Inflammatory macrophage (primary cell): Measurements from ENCODE around the gene NAGK.
"Not testable (repeated sequence)": the region's sequence is repeated elsewhere in the genome, so short reads cannot be mapped to it uniquely, and the experiment has no call there.

Source experiments
- DNase-seq, 2 donors: peaks; one replicate each; pipeline ENCODE4 v3.0.0-alpha.2; 2020 to 2022
- total RNA-seq, 18 experiments: gene quantifications; one replicate each; lab custom pipeline; 2026; ENCODE audit warnings: mixed read lengths in 6 of 18, inconsistent platforms in 2 of 18; lab: John Stamatoyannopoulos, UW

The NAGK gene
- total RNA-seq = 93.3 to 220 (median 148) reads per million in 18 experiments

DNA sequence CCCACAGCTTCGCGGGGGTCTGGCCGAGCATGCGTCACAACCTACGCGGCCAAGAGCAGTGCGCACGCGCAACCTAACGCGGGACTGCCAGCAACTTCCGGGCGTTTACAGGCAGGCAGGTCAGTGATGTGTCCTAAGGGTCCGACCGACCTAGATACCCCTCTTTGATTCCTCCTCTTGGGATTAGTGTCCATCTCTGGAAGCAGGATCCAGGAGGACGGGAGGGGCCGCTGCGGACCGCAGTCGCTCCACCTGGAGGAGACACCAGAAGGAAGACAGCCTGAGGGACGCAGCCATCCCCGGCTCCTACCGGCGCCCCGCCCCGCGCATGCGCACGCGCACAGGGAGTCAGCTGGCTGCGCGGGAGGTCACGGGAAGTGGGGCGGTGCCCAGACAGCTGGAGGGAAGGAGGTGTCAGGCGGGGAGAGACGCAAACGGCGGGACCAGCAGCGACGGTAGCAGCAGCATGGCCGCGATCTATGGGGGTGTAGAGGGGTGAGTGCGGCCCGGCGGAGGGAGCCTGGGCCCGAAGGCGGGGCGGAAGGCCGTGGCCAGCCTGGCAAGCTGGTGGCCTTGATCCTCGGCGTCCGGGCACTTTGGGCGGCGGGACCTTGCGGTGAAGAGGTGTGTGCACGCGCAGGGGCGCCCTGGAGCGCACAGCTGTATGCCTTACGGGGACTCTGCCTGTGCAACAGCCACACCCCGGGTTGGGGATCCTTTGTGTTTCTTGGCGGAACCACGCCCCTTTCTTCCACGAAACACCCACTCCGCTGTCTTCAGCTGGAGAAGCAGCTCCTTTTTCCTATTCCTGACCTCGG is at the start of gene NAGK:
TSS of gene NAGK (plus strand) at position 431 of the 818 bp plus-strand sequence. CDS start at position 467, 36 bp downstream.
- DNase-seq = peak; percentile 97 to 98

DNA sequence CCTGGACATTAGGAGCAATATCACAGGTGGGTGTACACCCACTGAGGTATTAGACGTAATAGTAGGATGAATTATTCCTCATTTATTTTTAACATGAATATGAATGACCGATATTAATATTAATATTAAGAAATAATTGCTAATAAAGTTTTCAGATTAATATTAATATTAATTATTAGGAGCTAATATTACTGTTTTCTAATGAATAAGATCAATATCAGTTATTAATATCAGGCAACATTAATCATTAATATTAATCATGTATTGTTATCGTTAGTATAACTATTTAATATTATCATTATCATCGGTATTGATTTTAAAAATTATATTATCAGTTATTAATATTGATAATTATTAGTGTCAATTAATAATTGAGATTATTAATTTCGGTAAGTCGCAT is 48.5 kb upstream of the NAGK start:
- DNase-seq = not testable (repeated sequence)

DNA sequence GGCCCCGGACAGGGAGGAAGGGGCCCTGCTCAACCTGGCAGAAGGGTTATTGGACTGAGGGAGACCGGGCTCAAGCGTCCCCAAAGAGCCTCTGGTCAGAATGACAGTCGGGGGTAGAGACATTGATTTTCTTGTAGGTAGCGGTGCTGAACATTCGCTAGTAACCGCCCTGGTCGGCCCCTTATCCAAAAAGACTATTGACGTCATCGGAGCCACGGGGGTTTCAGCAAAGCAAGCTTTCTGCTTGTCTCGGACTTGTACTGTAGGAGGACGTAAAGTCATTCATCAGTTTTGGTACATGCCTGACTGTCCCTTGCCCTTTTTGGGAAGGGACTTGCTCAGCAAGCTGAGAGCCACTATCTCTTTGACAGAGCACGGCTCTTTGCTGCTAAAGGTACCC is 47.1 kb upstream of the NAGK start:
- not testable (repeated sequence) for DNase-seq

DNA sequence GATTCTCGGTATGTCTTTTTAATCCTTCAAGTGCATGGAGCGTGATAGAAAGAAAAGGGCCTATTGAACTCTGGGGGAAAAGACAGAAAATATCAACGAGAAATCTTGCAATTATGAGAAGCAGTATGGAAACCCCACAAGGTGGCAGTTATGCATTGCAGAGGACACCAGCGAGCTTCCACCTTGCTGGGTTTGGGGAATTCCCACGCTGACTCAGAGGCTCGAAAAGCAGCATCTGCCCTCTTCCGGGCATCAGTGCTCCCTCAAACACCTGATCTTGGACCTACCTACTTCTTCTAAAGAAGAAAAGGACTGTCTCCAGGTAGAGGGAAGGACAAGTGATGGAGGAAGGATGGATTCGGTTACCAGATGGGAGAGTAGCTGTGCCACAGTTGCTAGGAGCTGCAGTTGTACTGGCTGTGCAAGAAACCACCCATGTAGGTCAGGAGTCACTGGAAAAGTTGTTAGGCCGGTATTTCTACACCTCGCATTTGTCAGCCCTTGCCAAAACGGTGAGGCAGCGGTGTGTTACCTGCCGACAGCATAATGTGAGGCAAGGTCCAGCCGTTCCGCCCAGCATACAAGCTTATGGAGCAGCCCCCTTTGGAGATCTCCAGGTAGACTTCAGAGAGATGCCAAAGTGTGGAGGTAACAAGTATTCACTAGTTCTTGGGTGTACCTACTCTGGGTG is 44.8 kb upstream of the NAGK start:
- peak in 1 of 2 donors; percentile 31 for DNase-seq

DNA sequence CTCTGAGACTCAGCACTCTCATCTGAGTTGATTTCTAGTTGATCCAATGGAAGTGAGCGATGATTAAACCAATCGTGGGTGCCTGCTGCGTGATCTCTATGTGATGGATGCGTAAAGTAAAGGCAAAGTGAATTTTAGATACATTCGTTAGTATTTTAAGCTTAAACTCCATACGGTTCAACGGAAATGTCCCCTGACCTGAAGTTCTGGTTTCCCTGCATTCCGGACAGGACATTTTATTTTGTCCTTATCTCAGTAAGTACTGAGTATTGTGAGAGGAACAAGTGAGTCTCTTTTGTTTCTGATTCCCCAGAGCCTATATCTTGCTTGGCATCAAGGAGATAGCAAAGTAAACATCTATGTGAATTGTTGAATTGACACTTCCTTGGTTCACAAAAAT is 32.2 kb upstream of the NAGK start:
- not testable (repeated sequence) for DNase-seq

DNA sequence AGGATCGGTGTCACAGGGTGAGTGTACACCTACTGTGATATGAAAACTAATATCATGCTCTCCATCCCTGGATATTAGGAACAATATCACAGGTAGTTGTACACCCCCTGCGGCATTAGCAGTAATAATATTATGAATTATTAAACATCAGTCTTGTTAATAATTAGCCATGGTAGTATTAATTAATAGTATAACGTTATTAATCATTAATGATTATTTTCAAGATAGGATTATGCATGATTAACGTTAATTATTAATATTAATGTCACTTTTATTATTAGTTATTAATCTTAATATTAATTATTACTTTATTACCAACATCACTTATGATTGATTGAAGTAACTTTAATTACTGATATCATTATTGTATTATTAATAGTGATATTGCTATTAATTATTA is 26.2 kb upstream of the NAGK start:
- DNase-seq = no peak

DNA sequence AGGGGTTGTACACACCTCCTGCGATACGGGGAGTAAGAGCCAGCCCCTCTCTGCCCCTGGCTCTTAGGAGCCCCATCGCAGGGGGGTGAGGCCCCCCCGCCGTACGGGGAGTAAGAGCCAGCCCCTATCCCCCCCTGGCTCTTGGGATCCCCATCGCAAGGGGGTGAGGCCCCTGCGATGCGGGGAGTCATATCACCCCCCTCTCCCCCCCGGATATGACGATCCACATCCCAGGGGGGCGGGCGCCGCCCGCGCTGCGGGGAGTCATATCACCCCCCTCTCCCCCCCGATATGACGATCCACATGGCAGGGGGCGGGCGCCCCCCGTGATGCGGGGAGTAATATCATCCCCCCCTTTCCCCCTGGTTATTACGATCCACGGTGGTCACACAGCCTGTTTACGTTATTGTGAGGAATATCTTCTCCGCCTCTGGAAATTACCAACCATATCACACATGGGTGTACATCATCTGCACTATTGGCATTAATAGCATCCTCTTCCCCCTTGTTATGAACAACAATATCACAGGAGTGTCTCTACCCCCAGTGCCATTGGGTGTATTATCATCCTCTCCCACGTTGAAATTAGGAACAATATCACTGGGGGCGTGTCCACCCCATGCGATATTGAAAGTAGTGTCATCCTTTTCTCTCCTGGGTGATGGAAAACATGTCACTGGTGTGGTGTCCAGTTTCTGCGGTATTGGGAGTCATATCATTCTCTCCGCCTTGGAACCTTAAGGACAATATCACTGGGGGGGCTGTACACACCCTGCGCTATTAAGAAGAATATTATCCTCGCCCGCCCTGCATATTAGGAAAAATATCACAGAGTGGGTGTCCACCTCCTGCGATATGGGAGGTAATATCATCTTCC is 24.7 kb upstream of the NAGK start:
- DNase-seq = no peak

DNA sequence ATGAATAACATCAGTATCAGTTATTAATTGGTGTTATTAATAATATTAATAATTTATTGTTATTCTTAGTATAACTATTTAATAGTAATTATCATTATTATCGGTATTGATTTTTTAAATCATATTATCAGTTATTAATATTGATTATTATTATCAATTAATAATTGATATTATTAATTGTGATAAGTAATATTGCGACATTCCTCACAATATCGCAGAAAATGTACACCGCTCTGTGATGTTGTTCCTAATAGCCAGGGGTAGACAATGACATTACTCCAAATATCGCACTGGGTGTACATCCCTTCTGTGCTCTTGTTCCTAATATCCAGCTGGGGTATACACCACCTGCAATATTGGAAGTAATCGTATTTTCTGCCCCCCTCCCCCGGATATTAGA is 23.3 kb upstream of the NAGK start:
- DNase-seq = no peak

DNA sequence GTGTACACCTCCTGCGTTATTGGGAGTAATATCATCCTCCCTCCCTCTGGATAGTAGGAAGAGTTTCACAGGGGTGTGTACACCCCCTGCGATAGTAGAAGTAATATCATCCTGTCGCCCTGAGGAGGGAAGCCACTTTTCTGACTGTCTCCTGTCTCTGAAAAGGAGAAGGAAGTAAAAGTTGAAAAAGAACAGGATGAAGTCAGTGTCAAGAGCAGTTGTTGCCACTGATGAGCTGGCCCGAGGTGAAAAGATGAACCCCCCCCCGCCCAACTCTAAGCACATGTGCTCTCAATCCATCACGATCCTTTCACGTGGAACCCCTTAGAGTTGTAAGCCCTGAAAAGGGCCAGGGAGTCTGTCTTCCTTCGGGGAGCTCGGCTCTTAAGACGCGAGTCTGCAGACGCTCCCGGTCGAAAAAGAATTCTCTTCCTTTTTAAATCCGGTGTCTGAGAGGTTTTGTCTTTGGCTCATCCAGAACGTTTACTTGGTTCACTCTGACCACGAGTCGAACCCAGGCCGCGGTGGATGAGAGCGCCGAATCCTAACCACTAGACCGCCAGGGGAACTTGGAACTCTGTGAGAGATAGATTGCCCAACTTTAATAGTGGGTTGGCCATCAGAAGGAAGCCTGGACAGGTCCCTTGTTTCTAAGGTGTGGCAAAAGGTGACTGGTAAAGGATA is 22.4 kb upstream of the NAGK start:
- peak; percentile 13 to 37 for DNase-seq

DNA sequence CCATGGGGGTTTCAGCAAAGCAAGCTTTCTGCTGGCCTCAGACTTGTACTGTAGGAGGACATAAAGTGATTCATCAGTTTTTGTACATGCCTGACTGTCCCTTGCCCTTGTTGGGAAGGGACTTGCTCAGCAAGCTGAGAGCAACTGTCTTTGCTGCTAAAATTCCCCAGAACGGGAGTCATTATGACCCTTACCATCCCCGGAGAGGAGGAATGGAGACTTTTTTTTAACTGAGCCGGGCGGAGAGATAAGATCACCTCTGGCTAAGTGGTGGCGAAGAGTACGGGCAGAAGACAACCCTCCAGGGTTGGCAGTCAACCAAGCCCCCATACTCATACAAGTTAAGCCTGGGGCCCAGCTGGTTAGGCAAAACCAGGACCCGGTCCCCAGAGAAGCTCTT is 20.4 kb upstream of the NAGK start:
- DNase-seq = no peak

DNA sequence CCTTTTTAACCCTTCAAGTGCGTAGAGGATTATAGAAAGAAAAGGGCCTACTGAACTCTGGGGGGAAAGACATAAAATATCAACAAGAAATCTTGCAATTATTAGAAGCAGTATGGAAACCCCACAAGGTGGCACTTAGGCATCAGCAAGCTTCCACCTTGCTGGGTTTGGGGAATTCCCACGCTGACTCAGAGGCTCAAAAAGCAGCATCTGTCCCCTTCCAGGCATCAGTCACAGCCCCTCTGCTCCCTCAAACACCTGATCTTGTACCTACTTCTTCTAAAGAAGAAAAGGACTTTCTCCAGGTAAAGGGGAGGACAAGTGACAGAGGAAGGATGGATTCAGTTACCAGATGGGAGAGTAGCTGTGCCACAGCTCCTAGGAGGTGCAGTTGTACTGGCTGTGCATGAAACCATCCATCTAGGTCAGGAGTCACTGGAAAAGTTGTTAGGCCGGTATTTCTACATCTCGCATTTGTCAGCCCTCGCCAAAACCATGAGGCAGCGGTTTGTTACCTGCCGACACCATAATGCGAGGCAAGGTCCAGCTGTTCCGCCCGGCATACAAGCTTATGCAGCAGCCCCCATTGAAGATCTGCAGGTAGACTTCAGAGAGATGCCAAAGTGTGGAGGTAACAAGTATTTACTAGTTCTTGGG is 18.6 kb upstream of the NAGK start:
- not testable (repeated sequence) for DNase-seq

DNA sequence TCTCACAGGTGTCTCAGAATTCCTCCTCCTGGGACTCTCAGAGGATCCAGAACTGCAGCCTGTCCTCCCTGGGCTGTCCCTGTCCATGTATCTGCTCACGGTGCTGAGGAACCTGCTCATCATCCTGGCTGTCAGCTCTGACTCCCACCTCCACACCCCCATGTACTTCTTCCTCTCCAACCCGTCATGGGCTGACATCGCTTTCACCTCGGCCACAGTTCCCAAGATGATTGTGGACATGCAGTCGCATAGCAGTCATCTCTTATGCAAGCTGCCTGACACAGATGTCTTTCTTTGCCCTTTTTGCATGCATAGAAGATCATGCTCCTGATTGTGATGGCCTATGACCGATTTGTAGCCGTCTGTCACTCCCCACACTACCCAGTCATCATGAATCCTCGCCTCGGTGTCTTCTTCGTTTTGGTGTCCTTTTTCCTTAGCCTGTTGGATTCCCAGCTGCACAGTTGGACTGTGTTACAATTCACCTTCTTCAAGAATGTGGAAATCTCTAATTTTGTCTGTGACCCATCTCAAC is 13.2 kb upstream of the NAGK start:
- DNase-seq = peak in 1 of 2 donors; percentile 79

DNA sequence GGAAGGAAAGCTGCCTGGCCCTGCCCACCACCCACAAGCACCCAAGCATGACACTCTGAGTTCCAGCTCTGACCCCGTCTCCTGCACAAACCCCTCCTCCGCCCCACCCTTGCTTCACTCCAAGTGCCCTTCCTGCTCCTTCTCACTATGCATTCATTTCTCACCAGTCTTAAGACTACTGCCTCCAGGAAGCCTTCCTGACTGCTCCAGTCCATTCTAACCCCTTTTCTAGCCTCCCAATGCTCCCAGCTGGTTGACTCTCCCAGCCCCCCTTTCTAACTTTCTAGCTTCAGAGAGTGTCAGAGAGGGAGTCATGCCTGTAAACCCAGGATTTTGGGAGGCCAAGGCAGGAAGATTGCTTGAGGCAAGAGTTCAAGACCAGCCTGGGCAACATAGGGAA is 8.2 kb upstream of the NAGK start:
- no peak for DNase-seq

DNA sequence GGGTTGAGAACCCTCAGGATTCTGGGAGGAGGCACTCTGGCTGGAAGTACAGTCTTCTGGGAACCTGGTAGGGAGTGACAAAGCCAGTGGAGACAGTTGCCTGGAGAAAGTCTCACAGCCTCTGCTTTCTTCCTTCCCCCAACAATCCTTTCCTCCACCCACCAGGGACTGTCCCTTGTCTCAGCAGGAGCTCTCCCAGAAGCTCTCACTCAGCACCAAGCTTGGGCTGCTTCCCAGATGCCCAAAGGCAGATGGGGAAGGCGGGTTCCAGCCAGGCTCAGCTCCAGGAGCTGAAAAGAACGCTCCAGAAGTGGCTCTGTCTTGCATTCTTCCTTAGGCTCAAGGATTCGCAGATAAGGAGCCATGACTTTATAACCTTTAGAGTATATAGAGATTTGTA is 7.6 kb upstream of the NAGK start:
- DNase-seq = no peak

DNA sequence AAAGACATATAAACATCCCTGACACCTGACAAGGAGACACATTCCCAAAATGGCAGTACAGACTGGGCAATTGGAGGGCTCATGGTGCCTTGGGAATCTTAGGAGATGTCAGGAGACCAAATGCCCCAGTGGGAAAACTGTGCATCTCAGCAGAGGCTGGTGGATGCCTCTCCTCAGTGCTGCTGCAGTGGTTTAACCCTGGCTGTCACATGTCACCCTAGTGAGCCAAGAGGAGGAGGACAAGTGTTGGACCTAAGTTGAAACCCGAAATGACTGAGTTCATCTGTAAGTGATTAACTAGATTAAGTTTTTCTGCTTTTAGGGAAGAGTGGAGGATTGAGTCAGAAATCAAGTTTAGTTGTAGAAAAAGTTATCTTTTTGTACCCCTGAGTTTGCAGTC is 5.2 kb upstream of the NAGK start:
- peak in 1 of 2 donors; percentile 30 for DNase-seq

DNA sequence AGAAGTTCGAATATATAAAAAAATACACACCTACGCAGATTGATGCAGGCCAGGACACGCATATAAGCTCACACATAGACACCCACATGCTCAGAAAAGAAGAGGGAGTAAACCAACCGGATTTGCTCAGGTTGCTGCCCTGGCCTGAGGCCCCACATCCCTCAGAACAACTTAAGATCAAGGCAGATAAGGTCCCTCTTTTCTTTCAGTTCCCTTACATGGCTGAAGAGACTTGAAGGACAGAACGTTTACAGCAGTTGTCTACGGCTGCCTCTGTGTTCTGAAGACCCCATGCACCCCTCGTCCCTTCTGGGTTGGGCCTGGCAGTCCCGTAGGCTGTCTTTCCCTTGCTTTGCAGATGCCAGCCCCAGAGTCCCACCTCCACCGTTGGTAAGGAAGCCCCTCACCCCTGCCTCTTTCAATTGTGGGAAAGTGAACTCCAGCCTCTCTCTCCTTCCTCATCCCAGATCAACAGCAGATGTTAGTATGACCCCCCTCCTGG is 4.3 kb upstream of the NAGK start:
- peak in 1 of 2 donors; percentile 14 for DNase-seq

DNA sequence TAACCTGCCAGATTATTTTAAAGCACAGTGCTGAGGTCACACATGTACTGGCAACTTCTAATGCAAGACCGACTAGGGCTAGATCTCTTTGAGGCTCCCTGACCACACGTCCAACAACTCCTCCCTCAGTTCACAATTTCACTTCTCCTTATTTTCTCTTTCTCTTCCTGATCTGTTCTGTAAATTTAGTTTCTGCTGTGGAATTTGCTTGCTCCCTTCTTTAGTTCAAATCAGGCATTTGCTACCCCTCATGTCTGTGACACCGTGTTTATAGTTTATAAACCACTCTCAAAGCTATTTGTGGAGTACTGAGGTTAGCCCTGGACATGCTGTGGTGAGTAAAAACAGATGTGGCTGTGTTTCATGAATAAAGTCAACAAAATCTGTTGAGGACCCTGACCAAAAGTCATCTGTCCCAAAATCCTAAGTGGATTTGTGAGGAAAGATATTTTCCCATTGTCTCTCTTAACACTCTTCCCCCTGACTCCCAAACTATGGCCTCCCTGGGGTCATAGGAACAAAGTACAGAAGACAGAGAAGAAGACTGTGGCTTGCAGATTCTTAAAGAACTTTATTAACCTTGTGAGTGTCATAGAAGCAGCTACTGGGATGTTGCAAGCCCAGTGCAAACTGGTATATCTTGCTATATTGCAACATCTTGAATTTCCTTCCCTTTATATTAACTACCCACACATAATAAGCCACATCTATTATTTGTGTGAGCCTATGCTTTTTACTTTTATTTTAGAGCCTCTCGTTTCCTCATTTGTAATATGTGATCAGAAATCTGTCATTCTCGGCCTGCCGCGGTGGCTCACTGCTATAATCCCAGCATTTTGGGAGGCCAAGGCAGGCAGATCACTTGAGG is 3.5 kb upstream of the NAGK start:
- DNase-seq = peak; percentile 92 to 97

DNA sequence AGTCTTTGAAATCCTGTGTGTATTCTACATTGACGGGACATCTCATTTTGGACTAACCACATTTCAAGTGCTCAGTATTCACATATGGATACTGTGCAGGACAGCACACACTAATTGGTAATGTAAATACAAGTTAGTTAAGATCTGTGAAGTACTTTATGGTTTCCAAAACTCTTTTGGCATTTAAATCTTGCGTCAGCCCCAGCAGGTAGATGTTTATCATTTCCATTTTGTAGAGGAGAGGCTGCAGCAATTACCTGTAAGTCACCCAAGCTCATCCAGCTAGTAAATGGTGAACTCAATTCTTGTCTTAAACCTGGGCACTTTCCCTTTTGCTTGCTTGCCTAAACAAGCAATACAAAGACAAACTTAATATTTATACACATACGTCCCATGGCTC is 1.6 kb upstream of the NAGK start:
- DNase-seq = no peak

DNA sequence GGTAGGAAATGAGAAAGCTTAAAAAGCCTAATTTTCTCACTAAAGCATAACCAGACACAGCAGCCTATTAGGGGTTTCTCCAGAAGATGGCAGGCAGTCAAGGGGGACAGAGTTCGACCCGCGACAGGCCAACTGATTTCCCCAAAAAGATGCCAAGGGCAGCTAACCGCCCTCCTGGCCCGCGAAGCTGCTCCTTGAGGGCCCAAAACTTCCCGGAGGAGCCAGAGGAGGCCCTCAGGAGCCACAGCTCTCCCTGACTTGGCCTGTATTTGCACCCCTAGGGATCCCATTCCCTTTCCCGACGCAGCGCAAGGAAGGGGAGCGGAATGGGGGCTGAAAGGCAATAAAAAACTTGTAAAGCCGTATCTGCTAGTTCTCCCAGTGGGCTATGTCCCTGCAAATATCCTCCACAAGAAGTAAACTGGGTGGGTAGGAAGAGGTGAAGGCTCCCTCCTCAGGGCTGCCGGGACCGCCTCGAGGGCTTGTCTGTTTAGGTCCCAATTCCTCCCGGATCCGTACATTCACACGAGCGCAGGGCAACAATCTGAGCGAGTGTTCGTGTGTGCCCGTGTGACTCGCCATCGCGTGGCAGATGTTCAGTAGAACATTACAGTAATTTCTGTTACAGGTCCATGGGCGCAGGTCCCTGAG is 756 bp upstream of the NAGK start:
- peak in 1 of 2 donors; percentile 36 for DNase-seq

DNA sequence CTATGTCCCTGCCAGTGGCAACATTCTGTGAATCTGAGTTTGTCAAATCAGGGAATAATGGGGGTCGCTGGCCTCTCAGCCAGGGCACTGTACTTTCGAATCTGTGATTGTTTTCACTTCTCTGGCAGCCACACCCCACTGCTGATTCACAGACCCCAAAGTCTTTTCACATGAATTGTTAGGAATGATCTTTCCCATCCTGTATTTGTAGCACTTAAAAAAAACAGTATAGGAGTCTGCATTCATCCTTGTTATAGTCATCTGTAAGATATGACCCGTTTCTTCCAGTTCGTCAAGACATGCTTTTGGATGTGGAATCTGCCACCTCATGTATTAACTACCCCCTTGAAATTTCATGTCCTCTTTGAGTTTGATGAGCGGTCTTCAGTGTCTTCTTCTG is 928 bp downstream of the NAGK start:
- DNase-seq = no peak
